Stomach (tissue), 9 donors: Measurements from ENCODE around the gene FRMD1. TPM values are rescaled to one million over a fixed set of nuclear protein-coding genes. Genes with fewer than 3 reads are reported as not detected.

ENCODE experiments used
- DNase-seq, 2 donors: peaks; one replicate each; pipeline versions ENCODE4 v3.0.0 to v3.0.0-alpha.2; 2013 to 2019
- H3K27ac ChIP-seq, 5 donors: fragments of 200-600 bp in 4 of 5; sonication (generic) in 4 of 5; one replicate each; pipeline ENCODE4 v1.5.1; 2013 to 2019; ENCODE audit warnings: mild to moderate bottlenecking in 1 of 5, moderate library complexity in 1 of 5
- H3K27me3 ChIP-seq, 3 donors: fragments of 200-600 bp; sonication (generic); one replicate each; pipeline ENCODE4 v1.5.1; 2017 to 2019; ENCODE audit warnings: mixed run types in 1 of 3
- H3K36me3 ChIP-seq, 4 donors: fragments of 200-600 bp; sonication (generic); 1 replicate in 3 of 4; 2 replicates in 1 of 4; pipeline ENCODE4 v1.5.1; 2016 to 2019
- H3K4me1 ChIP-seq, 4 donors: fragments of 200-600 bp; sonication (generic); one replicate each; pipeline ENCODE4 v1.5.1; 2016 to 2019
- H3K4me3 ChIP-seq, 4 donors: fragments of 200-600 bp; sonication (generic) in 3 of 4; one replicate each; pipeline ENCODE4 v1.5.1; 2016 to 2019; ENCODE audit warnings: mild to moderate bottlenecking in 1 of 4
- H3K9me3 ChIP-seq, 4 donors: fragments of 200-600 bp; sonication (generic); one replicate each; pipeline ENCODE4 v1.5.1; 2016 to 2019
- EP300 ChIP-seq: sonication (generic); formaldehyde crosslinking; IDR thresholded peaks from one replicate; pipeline ENCODE4 v1.6.1; 2017; ENCODE audit warnings: antibody characterized with exemption
- POLR2A ChIP-seq, 4 donors: fragments of 450-650 bp; IDR thresholded peaks; one replicate each; pipeline ENCODE4 v1.6.1; 2016; ENCODE audit warnings: antibody characterized with exemption in 4 of 4, control low read depth in 2 of 4, mild to moderate bottlenecking in 1 of 4, moderate library complexity in 1 of 4
- POLR2AphosphoS5 ChIP-seq, 3 donors: sonication (generic); formaldehyde crosslinking; IDR thresholded peaks; one replicate each; pipeline ENCODE4 v1.6.1; 2016; ENCODE audit warnings: antibody characterized with exemption in 3 of 3
- WGBS, 5 donors: extraction: QIAGEN DNeasy Blood & Tissue Kit in 3 of 5; methylation state at CpG; one replicate each; pipeline versions ENCODE4 v1.1.5 to v1.1.7; 2013 to 2018; 5-methylcytosine and 5-hydroxymethylcytosine counted together
- intact Hi-C: fragments of 100-400 bp; cut with DNase I; formaldehyde crosslinking; loops from one replicate; pipeline ENCODE4 v1.15.1; 2023; ENCODE audit warnings: low total_unique reads
- polyA plus RNA-seq, 3 donors: library from polyadenylated mRNA; stranded (reverse); fragments of 200-250 nt; gene quantifications; one replicate each; pipeline ENCODE4 v1.2.3, GENCODE V29; 2013
- total RNA-seq, 5 donors: library from RNA; depleted of rRNA; stranded (reverse); fragments of >200 nt; gene quantifications; one replicate each; pipeline versions ENCODE4 v1.1.0 to v1.2.3, GENCODE V29; 2014 to 2016
- TF ChIP-seq, protein P1 (sequence below), 7 experiments: fragments of 450-650 bp in 4 of 7; fragments of 200-600 bp in 3 of 7; sonication (generic) in 3 of 7; IDR thresholded peaks; one replicate each; pipeline ENCODE4 v1.5.1; 2016 to 2019; ENCODE audit warnings: antibody characterized with exemption in 7 of 7, control low read depth in 2 of 7, mild to moderate bottlenecking in 1 of 7
- donor health status: healthy with polysubstance abuse.
- donor health status: Bipolar disorder and iron deficiency.
- donor health status: healthy.

Gene FRMD1
- total and polyA plus RNA-seq, 8 donors, result 0.43 to 42.9 (median 7.7) TPM

DNA sequence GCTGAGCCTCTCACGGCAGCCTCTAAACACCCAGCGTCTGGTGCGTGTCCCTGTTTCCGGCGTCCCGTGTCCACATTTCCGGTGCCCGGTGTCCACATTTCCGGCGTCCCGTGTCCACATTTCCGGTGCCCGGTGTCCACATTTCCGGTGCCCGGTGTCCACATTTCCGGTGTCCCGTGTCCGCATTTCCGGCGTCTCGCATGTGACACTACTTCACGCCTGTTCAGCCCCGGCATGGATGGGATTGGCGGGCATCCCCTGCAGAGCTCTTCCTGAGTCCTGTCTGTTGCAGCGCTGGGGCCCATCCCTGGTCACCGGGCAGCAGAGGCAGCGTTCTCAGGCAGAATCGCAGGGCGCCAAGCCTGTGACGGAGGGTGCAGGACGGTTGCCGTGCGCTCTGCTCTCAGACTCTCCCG lies 3.2 kb downstream of the FRMD1 start:
- no peak overlapping the region for H3K27ac ChIP-seq
- H3K9me3 ChIP-seq, result no peaks in the 10 kb centered on the region
- intact Hi-C loops, result loop anchor here (5.0 kb wide), 1 partner anchor 42 kb away; no protein-coding TSS in a partner anchor
- DNase-seq, result no peak
- no peaks in the 10 kb centered on the region for H3K36me3 ChIP-seq
- WGBS, 5 donors, result 87 to 95% (median 92%) methylated on average over 28 to 33 of the region's 34 CpGs
- H3K4me1 ChIP-seq, result peaks cover 7 to 17% (median 12%) of the 10 kb centered on the region in 4 donors
- no peaks in the 10 kb centered on the region for H3K27me3 ChIP-seq
- TF ChIP-seq POLR2AphosphoS5 (IDR thresholded peaks at IDR 0.05), result no peak
- TF ChIP-seq EP300, result no peak
- TF ChIP-seq POLR2A (IDR thresholded peaks at IDR 0.05), result no peak
- TF ChIP-seq, protein P1, sequence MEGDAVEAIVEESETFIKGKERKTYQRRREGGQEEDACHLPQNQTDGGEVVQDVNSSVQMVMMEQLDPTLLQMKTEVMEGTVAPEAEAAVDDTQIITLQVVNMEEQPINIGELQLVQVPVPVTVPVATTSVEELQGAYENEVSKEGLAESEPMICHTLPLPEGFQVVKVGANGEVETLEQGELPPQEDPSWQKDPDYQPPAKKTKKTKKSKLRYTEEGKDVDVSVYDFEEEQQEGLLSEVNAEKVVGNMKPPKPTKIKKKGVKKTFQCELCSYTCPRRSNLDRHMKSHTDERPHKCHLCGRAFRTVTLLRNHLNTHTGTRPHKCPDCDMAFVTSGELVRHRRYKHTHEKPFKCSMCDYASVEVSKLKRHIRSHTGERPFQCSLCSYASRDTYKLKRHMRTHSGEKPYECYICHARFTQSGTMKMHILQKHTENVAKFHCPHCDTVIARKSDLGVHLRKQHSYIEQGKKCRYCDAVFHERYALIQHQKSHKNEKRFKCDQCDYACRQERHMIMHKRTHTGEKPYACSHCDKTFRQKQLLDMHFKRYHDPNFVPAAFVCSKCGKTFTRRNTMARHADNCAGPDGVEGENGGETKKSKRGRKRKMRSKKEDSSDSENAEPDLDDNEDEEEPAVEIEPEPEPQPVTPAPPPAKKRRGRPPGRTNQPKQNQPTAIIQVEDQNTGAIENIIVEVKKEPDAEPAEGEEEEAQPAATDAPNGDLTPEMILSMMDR (IDR thresholded peaks at IDR 0.05), result no peak
- H3K4me3 ChIP-seq, result no peak overlapping the region

DNA sequence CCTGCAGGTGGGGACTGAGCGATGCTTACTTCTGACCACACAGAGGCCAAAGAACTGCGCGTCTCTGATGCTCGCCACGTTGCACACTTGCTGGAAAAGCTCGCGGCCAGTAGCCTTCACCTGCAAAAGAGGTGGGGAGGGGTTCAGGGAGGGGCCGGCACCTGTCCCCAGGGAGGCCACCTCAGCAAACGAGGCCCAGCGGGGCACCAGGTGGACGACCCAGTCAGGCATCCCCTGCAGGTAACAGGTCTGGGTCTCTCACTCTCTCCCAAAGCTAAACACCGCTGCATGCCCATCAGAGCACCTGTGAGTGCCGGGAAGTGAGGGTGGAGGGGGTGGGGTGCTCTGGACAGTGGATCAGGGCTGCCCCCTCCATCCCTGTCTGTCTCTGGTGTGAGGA lies 3.8 kb downstream of the FRMD1 start:
- Histone ChIP-seq H3K4me1 (peaks cover 7 to 17% (median 12%) of the 10 kb centered on the region in 4 donors), H3K27me3 (no peaks in the 10 kb centered on the region), H3K4me3 (no peak overlapping the region), H3K36me3 (no peaks in the 10 kb centered on the region), H3K9me3 (no peaks in the 10 kb centered on the region), H3K27ac (no peak overlapping the region)
- no peak for TF ChIP-seq EP300
- no peak for TF ChIP-seq POLR2AphosphoS5 (IDR thresholded peaks at IDR 0.05)
- TF ChIP-seq, protein P1 (IDR thresholded peaks at IDR 0.05), result no peak
- no peak for TF ChIP-seq POLR2A (IDR thresholded peaks at IDR 0.05)
- DNase-seq, result no peak
- intact Hi-C loops, result loop anchor here (5.0 kb wide), 1 partner anchor 42 kb away; no protein-coding TSS in a partner anchor
- 81 to 90% (median 82%) methylated on average over 8 to 13 of the region's 13 CpGs for WGBS, 5 donors

DNA sequence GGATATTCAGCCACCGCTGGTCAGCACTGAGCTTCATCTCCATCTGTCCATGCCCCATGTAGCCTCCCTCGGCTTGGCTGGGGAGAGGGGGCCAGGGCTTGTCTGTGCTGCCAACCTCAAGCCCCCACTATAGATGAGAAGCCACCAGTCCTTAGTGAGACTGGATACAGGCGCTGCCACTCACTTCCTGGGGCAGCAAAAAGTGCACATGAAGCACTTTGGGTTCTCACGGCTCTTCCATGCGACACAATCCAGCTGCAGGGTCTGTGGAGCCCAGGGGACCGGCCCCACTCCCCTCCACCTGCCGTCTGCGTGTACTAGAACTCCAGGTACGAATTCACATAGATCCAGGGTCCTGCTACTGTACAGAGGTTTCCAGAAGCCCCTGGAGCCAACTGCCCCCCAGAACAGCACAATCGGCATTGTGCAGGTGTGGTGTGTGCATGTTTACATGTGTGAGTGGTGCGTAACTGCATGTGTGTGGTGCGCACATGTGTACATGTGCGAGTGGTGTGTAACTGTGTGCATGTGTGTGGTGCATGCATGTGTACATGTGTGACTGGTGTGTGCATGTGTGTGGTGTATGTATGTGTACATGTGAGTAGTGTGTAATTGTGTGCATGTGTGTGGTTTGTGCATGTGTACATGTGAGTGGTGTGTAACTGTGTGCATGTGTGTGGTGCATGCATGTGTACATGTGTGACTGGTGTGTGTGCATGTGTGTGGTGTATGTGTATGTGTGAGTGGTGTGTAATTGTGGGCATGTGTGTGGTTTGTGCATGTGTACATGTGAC lies 4.9 kb downstream of the FRMD1 start:
- no peak for DNase-seq
- Histone ChIP-seq H3K27ac (no peak overlapping the region), H3K4me1 (peaks cover 4 to 10% (median 6%) of the 10 kb centered on the region in 4 donors), H3K27me3 (no peaks in the 10 kb centered on the region), H3K9me3 (no peaks in the 10 kb centered on the region), H3K36me3 (no peaks in the 10 kb centered on the region), H3K4me3 (no peak overlapping the region)
- 80 to 89% (median 83%) methylated on average over 10 to 13 of the region's 13 CpGs for WGBS, 5 donors
- intact Hi-C loops, result no loop called here
- TF ChIP-seq POLR2A (IDR thresholded peaks at IDR 0.05) (no peak), POLR2AphosphoS5 (IDR thresholded peaks at IDR 0.05) (no peak), EP300 (no peak)
- TF ChIP-seq, protein P1 (IDR thresholded peaks at IDR 0.05), result no peak

DNA sequence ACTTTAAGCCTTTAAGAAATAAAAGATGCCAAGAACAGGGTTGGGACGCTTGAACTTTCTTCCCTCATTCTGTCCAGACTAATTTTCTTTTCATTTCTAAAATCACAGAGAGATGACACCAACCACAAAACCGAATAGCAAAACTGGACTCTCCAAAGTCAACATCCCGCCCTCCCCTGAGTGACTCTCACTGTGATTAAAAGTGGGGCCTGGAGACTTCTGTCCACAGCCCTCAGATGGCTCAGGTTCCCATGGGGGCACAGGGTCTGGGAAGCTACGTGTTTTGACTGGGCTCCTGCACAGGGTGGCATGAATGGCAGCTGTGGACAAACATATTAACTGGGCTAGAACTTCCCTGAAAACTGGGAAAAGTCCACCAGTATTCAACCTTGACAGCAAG lies 6.3 kb downstream of the FRMD1 start:
- Histone ChIP-seq H3K9me3 (no peaks in the 10 kb centered on the region), H3K27me3 (no peaks in the 10 kb centered on the region), H3K4me1 (peaks cover 0 to 4% (median 0%) of the 10 kb centered on the region in 4 donors), H3K36me3 (no peaks in the 10 kb centered on the region), H3K27ac (no peak overlapping the region), H3K4me3 (no peak overlapping the region)
- intact Hi-C loops, result no loop called here
- WGBS, 5 donors, result 64 to 75% (median 65%) methylated on average over 4 of the region's 4 CpGs
- no peak for TF ChIP-seq POLR2A (IDR thresholded peaks at IDR 0.05)
- DNase-seq, result no peak

DNA sequence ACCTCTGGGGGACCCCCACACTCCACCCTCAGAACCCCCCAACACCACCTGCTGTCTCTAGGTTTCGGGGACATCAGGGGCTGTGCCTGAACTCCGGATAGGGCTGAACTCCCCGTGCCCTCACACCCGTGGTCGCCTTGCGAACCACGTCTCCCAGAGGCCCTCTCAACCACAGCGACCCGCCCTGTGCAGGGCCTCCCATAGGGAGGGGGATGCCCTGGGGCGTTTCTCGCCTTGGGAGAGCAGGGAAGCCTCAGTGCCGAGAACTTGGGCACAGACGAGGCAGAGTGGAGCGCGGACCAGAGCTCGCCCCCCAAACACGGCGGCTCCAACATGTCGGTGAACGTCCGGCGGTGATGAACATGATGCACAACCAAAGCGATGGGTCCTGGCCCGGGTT lies 6.8 kb downstream of the FRMD1 start:
- intact Hi-C loops, result no loop called here
- no peaks in the 10 kb centered on the region for H3K9me3 ChIP-seq
- H3K4me3 ChIP-seq, result no peak overlapping the region
- H3K36me3 ChIP-seq, result no peaks in the 10 kb centered on the region
- 88 to 97% (median 89%) methylated on average over 13 to 24 of the region's 24 CpGs for WGBS, 5 donors
- H3K4me1 ChIP-seq, result peaks cover 0 to 4% (median 0%) of the 10 kb centered on the region in 4 donors
- TF ChIP-seq EP300 (no peak), POLR2A (IDR thresholded peaks at IDR 0.05) (no peak), POLR2AphosphoS5 (IDR thresholded peaks at IDR 0.05) (no peak)
- TF ChIP-seq, protein P1 (IDR thresholded peaks at IDR 0.05), result no peak
- H3K27me3 ChIP-seq, result no peaks in the 10 kb centered on the region
- no peak for DNase-seq
- H3K27ac ChIP-seq, result no peak overlapping the region
